Rectal smooth muscle tissue (tissue), 1 donor: ENCODE measurements around the gene EPX.
"Not testable (repeated sequence)": the region's sequence is repeated elsewhere in the genome, so short reads cannot be mapped to it uniquely, and the experiment has no call there.

Experiments
- H3K27ac ChIP-seq: one replicate; pipeline ENCODE4 v1.7.0; 2013; ENCODE audit warnings: low read depth, low read length, inconsistent platforms
- H3K27me3 ChIP-seq: one replicate; pipeline ENCODE4 v1.7.0; 2013; ENCODE audit warnings: low read length; ENCODE audit not compliant: control insufficient read depth, insufficient read depth
- H3K36me3 ChIP-seq: one replicate; pipeline ENCODE4 v1.7.0; 2013; ENCODE audit warnings: low read length; ENCODE audit not compliant: control insufficient read depth, insufficient read depth
- H3K4me1 ChIP-seq: one replicate; pipeline ENCODE4 v1.7.0; 2013; ENCODE audit warnings: low read length; ENCODE audit not compliant: control insufficient read depth, insufficient read depth
- H3K4me3 ChIP-seq: one replicate; pipeline ENCODE4 v1.7.0; 2013; ENCODE audit warnings: low read length
- H3K9ac ChIP-seq: one replicate; pipeline ENCODE4 v1.7.0; 2013; ENCODE audit warnings: low read length

Gene EPX, protein sequence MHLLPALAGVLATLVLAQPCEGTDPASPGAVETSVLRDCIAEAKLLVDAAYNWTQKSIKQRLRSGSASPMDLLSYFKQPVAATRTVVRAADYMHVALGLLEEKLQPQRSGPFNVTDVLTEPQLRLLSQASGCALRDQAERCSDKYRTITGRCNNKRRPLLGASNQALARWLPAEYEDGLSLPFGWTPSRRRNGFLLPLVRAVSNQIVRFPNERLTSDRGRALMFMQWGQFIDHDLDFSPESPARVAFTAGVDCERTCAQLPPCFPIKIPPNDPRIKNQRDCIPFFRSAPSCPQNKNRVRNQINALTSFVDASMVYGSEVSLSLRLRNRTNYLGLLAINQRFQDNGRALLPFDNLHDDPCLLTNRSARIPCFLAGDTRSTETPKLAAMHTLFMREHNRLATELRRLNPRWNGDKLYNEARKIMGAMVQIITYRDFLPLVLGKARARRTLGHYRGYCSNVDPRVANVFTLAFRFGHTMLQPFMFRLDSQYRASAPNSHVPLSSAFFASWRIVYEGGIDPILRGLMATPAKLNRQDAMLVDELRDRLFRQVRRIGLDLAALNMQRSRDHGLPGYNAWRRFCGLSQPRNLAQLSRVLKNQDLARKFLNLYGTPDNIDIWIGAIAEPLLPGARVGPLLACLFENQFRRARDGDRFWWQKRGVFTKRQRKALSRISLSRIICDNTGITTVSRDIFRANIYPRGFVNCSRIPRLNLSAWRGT

DNA sequence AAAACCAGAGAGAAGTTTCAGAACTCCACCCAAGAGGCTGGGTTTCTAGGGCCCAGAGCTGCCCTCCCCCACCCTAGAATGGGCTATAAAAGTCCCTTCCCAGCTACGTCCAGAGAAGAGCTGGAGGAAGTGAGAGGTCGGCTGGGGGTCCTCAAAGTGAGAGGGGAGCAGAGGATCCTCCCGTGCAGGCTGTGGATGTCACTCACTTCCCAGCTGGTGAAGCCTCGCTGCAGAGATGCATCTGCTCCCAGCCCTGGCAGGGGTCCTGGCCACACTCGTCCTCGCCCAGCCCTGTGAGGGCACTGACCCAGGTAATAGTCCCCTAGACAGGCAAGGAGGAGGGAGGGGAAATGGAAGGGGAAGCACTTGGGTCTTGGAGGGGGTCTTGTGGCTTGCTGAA lies at the start of gene EPX:
TSS of gene EPX (plus strand) at position 115 of the 400 bp plus-strand sequence. CDS start at position 236, 121 bp downstream.
- H3K4me3 ChIP-seq = no peak within 1 kb of the TSS
- H3K27ac ChIP-seq = no peak within 1 kb of the TSS
- no peaks in the 10 kb centered on the region for H3K36me3 ChIP-seq
- no peaks in the 10 kb centered on the region for H3K4me1 ChIP-seq
- peaks cover 2% of the 10 kb centered on the region for H3K27me3 ChIP-seq
- no peak within 1 kb of the TSS for H3K9ac ChIP-seq

DNA sequence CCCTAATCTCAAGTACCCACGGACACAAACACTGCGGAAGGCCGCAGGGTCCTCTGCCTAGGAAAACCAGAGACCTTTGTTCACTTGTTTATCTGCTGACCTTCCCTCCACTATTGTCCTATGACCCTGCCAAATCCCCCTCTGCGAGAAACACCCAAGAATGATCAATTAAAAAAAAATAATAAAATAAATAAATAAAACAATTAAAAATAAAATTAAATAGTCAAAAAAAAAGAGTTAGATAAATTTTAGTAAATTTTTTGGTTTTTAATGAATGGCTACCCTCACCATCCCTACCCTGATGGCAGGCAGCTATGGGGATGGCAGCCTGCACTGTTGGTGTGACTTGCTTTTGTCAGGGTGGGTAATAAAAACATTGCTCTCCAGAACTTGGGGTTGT lies 49.2 kb upstream of the EPX start:
- not testable (repeated sequence) for H3K27ac ChIP-seq, H3K9ac ChIP-seq, H3K4me1 ChIP-seq, H3K4me3 ChIP-seq, H3K36me3 ChIP-seq, H3K27me3 ChIP-seq

- peaks cover 5% of the 10 kb centered on the region for H3K27me3 ChIP-seq
- H3K9ac ChIP-seq = no peak overlapping the region
- no peak overlapping the region for H3K27ac ChIP-seq
- no peak overlapping the region for H3K4me3 ChIP-seq
- no peaks in the 10 kb centered on the region for H3K4me1 ChIP-seq
- no peaks in the 10 kb centered on the region for H3K36me3 ChIP-seq
Observed at GRCh38 chr17:58144801-58145200, 47.7 kb upstream of the EPX start.

GRCh38 chr17:58147930-58148434 lies 44.5 kb upstream of the EPX start, which contains the start of gene OR4D1:
Gene OR4D1 (plus strand): TSS chr17:58148384. CDS start chr17:58155154, 6,770 bp downstream.
- Histone ChIP-seq H3K27ac (no peak within 1 kb of the TSS), H3K9ac (no peak within 1 kb of the TSS), H3K27me3 (peaks cover 5% of the 10 kb centered on the region), H3K4me3 (no peak within 1 kb of the TSS), H3K4me1 (no peaks in the 10 kb centered on the region), H3K36me3 (no peaks in the 10 kb centered on the region)

- Histone ChIP-seq H3K4me1 (no peaks in the 10 kb centered on the region), H3K9ac (no peak overlapping the region), H3K4me3 (no peak overlapping the region), H3K27ac (no peak overlapping the region), H3K27me3 (peaks cover 5% of the 10 kb centered on the region), H3K36me3 (no peaks in the 10 kb centered on the region)
Observed at GRCh38 chr17:58148609-58149008, 43.9 kb upstream of the EPX start.

DNA sequence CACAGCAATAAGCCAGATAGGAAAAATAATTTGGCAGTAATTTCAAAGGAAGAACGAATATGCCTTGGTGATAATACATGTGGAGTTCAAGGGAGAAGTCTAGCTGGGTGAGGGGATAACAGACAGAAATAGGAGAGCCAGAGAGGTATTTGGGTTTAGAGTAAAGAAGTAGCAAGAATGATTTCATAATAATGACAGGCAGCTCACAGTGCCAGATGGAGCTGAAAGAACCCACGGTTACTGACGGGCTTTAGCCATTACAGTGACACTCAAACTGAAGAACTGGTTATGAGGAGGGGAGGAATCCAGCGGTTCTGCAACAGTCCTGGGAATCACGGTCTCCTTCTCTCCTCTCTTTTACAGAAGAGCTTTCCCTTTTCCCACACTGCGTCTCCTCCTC lies 42.1 kb upstream of the EPX start:
- H3K27ac ChIP-seq = no peak overlapping the region
- peaks cover 5% of the 10 kb centered on the region for H3K27me3 ChIP-seq
- no peak overlapping the region for H3K4me3 ChIP-seq
- H3K4me1 ChIP-seq = no peaks in the 10 kb centered on the region
- H3K9ac ChIP-seq = no peak overlapping the region
- H3K36me3 ChIP-seq = no peaks in the 10 kb centered on the region

DNA sequence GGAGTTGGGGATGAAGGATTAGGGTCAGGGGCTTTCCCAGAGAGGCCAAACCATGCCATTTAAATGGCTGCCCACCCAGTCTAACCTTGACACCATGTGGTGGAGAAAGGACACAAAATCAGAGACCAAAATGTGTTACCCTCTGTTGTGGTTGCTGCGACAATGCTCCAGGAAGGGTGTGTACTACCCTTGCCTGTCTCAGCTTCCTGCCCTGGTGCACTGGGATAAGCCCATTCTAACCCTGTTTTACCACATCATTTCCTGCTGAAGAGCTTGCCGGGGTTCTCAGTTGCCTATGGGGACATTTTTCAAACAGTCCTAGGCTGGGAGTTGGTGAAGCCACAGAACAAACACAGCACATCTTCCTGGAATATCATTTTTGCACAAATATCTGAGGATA lies 39.5 kb upstream of the EPX start:
- Histone ChIP-seq H3K27ac (no peak overlapping the region), H3K4me1 (no peaks in the 10 kb centered on the region), H3K4me3 (no peak overlapping the region), H3K27me3 (peaks cover 17% of the 10 kb centered on the region), H3K9ac (no peak overlapping the region), H3K36me3 (no peaks in the 10 kb centered on the region)

DNA sequence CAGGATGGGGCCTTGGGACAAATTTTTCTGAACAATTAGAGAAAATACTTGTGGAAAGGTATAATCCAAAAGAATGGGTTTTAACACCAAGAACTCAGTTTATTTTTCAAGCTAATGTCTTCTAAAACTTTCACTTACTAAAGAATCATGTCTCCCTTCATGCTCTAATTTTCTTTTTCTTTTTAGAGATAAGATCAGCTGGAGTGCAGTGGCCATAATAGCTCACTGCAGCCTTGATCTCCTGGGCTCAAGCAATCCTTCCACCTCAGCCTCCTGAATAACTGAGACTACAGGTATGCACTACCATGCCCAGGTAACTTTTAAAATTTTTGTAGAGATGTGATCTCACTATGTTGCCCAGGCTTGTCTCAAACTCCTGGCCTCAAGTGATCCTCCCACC lies 38.9 kb upstream of the EPX start:
- Histone ChIP-seq H3K27ac (no peak overlapping the region), H3K9ac (no peak overlapping the region), H3K36me3 (no peaks in the 10 kb centered on the region), H3K4me1 (no peaks in the 10 kb centered on the region), H3K27me3 (peaks cover 15% of the 10 kb centered on the region), H3K4me3 (no peak overlapping the region)

DNA sequence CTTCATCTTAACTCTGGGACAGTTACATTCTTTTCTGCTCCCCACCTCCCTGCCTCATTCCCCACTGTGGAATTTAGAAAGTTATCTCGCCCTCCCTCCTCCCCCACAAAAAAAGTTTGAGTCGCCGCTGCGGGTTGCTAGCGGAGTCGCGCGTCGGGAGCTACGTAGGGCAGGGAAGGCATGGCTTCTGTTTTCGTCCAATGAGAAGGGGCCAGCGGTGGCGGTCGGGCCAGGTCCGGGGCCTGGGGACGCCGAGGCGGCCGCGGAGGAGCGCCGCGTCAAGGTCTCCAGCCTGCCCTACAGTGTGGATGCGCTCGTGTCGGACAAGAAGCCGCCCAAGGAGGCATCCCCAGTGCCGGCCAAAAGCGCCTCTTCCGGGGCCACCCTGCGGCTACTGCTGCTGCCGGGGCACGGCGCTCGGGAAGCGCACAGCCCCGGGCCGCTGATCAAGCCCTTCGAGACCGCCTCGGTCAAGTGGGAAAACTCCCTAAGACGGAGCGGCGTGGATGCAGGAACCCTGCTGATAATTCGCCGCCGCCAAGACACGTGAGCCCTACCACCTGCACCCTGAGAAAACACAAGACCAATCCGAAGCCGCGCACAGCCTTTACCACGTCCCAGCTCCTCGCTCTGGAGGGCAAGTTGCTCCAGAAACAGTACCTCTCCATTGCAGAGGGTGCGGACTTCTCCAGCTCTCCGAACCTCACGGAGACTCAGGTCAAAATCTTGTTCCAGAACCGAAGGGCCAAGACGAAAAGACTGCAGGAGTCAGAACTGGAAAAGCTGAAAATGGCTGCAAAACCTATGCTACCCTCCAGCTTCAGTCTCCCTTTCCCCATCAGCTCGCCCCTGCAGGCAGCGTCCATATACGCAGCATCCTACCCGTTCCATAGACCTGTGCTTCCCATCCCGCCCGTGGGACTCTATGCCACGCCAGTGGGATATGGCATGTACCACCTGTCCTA lies 35.4 kb upstream of the EPX start:
- Histone ChIP-seq H3K27ac (no peak overlapping the region), H3K36me3 (no peaks in the 10 kb centered on the region), H3K27me3 (peaks cover 12% of the 10 kb centered on the region), H3K9ac (no peak overlapping the region), H3K4me3 (peak overlapping the region; percentile 57), H3K4me1 (no peaks in the 10 kb centered on the region)

DNA sequence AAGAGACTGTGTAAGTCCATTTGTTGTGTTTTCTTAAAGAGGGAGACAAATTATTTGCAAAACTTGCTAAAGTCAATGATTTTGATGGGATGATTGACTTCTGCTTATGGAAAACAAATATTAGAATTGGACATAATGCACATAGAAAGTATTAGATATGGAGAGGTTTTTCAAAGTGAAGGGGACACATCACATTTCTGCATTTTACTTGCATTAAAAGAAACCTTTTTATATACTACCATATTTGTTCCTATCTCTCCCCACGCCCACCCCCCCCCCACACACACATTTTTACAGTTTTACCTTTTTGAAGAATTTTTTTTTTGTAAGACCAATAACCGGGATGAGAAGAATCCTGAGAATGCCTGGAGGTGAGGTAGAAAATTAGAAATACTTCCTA lies 34.3 kb upstream of the EPX start:
- no peaks in the 10 kb centered on the region for H3K4me1 ChIP-seq
- H3K4me3 ChIP-seq = no peak overlapping the region
- no peak overlapping the region for H3K9ac ChIP-seq
- peaks cover 12% of the 10 kb centered on the region for H3K27me3 ChIP-seq
- H3K36me3 ChIP-seq = no peaks in the 10 kb centered on the region
- no peak overlapping the region for H3K27ac ChIP-seq

DNA sequence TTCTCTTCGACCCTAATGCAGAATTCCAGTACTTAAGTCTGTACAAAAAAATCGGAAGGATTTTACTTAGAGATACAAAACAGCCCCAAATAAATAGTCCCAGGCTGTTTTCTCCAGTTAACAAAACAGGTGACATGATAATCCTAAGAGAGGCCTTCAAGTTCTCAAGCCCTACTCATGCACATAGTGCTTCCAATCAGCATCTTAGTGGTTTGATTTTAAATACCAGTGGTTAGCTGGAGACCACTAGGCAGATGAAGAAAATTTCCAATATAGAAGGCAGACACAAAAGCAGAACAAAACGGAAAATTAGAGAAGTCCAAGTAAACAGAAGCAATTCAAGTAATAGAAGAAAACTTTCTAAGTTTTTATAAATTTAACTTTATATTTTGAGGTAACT lies 31.0 kb upstream of the EPX start:
- H3K4me3 ChIP-seq = no peak overlapping the region
- no peak overlapping the region for H3K27ac ChIP-seq
- no peak overlapping the region for H3K9ac ChIP-seq
- H3K4me1 ChIP-seq = no peaks in the 10 kb centered on the region
- H3K36me3 ChIP-seq = no peaks in the 10 kb centered on the region
- peaks cover 12% of the 10 kb centered on the region for H3K27me3 ChIP-seq

DNA sequence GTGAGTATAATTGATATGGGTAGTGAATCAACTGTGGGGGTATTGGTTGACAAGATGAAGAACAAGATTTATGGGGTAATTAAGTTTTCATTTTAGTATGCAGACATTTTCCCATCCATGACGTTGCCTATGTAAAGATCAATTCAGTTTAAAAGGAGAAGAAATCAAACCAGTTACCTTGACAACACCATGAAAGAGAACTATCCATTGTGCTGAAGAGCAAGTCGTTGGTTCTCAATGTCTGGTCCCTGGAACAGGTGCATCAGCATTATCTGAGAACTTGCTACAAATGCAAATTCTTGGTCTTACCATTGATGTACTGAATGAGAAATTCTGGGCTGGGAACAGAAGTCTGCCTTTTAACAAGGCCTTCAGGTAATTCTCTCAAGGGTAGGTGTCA lies 26.5 kb upstream of the EPX start:
- Histone ChIP-seq H3K36me3 (no peaks in the 10 kb centered on the region), H3K9ac (no peak overlapping the region), H3K4me3 (no peak overlapping the region), H3K27ac (no peak overlapping the region), H3K4me1 (no peaks in the 10 kb centered on the region), H3K27me3 (no peaks in the 10 kb centered on the region)
